Measurements from ENCODE around the gene SIX6. TPM values are rescaled to one million over a fixed set of nuclear protein-coding genes. Genes with fewer than 3 reads are reported as not detected.
A peak's percentile ranks its signal among the peaks of the same experiment; 100 is the strongest.

SIX6 gene
- total RNA-seq, 1 donor from 2014 or later, result not detected

DNA sequence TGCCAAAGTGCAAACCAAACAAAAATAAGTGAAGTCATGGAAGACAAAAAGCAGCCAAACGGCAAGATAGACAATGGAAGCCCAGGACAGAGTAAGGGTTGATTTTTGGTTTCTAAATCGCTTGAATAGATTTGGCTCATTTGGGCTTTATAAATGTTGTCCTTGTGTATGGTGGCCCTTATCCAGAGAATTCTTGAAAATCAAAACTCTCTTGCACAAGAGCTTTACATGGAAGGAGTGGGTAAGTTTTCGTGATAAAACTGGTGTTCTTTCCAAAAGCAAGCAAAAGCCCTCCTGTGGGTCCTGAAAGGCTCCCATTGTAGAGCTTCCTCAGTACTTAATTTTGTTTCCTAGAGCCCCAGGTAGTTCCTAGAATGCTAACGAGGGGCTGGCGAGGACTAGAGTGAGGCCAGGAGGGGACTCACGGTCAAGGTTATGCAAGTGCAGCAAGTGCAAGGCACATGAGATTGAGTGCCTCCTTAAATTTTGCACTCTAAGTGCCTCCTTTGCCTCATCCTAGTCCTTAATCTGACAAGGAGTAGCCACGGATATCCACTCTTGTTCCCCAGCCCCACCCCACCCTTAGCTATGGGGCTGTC lies 4.1 kb downstream of the SIX6 start:
- TF ChIP-seq POLR2A (IDR thresholded peaks at IDR 0.05), result no peak
- TF ChIP-seq, protein P1, sequence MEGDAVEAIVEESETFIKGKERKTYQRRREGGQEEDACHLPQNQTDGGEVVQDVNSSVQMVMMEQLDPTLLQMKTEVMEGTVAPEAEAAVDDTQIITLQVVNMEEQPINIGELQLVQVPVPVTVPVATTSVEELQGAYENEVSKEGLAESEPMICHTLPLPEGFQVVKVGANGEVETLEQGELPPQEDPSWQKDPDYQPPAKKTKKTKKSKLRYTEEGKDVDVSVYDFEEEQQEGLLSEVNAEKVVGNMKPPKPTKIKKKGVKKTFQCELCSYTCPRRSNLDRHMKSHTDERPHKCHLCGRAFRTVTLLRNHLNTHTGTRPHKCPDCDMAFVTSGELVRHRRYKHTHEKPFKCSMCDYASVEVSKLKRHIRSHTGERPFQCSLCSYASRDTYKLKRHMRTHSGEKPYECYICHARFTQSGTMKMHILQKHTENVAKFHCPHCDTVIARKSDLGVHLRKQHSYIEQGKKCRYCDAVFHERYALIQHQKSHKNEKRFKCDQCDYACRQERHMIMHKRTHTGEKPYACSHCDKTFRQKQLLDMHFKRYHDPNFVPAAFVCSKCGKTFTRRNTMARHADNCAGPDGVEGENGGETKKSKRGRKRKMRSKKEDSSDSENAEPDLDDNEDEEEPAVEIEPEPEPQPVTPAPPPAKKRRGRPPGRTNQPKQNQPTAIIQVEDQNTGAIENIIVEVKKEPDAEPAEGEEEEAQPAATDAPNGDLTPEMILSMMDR (IDR thresholded peaks at IDR 0.05), result no peak
- TF ChIP-seq POLR2AphosphoS5 (IDR thresholded peaks at IDR 0.05; ENCODE audit: insufficient read depth in 1 of 2, low read depth in 1 of 2), result no peak
- intact Hi-C loops (cut with DNase I), result no loop called here
- Histone ChIP-seq H3K36me3 (no peaks in the 10 kb centered on the region), H3K27ac (no peak overlapping the region), H3K4me1 (peaks cover 40% of the 10 kb centered on the region), H3K4me3 (no peak overlapping the region), H3K27me3 (peaks cover 16% of the 10 kb centered on the region), H3K9me3 (no peaks in the 10 kb centered on the region)
- DNase-seq (ENCODE audit: extremely low spot score in 2 of 2), result no peak

DNA sequence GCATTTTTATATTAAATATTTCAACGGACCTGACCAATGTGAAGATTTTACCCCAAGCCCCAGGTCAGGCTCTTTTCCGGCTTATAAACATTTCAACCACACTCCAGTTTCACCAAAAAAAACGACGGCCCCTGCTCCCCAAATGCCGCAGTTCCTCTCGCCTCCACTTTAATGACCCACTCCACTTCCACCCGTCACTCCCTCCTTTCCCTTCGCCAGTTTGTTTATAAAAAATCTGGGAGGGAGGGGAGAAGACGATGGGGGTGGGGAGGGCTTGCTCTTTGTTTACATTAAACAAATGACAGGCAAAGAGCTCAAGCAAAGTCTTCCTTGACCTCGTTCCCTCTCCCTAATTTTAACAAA lies 5.4 kb downstream of the SIX6 start:
- Histone ChIP-seq H3K27ac (no peak overlapping the region), H3K4me1 (peaks cover 34% of the 10 kb centered on the region), H3K9me3 (no peaks in the 10 kb centered on the region), H3K36me3 (no peaks in the 10 kb centered on the region), H3K27me3 (peaks cover 10% of the 10 kb centered on the region), H3K4me3 (peak overlapping the region; percentile 30 to 38)
- no peak for TF ChIP-seq POLR2AphosphoS5 (IDR thresholded peaks at IDR 0.05; ENCODE audit: insufficient read depth in 1 of 2, low read depth in 1 of 2)
- intact Hi-C loops (cut with DNase I), result no loop called here
- DNase-seq (ENCODE audit: extremely low spot score in 2 of 2), result no peak

DNA sequence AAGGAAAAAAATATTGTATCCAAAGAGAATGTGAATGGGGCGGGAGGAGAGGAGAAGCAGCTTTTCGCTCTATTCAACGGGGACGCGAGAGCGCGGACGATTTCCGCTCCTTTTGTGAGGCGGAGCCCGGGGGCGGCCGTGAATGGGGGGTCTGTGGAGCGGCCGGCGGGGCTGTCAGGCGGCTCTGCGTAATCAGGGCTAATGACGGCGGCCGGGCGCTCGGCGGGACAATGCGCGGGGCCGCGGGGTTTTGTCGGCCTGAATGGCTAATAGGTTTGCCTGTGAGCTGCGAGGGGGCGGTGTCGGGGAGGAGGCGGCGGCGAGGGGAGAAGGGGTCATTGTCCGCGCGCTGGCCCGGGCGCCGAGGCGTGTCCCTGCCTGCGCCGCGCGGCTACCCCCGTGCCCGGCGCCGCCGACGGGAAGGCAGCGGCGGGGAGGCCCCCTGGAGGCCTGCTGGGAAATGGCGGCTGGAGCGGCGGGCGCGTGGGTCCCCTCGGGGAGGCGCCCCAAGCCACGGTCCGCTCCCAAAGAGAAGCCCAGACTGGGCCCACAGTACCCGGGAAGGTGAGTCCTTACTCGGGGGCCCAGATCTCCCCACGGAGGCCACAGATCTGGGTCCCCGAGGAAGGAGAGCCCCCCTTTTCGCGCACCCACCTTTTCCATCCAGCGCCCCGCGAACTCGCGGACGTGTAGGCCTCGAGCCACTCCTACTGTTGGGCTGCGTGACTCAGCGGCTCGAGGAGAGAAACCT lies 6.0 kb downstream of the SIX6 start:
- H3K36me3 ChIP-seq, result no peaks in the 10 kb centered on the region
- DNase-seq (ENCODE audit: extremely low spot score in 2 of 2), result no peak
- intact Hi-C loops (cut with DNase I), result no loop called here
- H3K4me3 ChIP-seq, result peak overlapping the region; percentile 30 to 38
- peaks cover 30% of the 10 kb centered on the region for H3K4me1 ChIP-seq
- H3K9me3 ChIP-seq, result no peaks in the 10 kb centered on the region
- H3K27ac ChIP-seq, result no peak overlapping the region
- H3K27me3 ChIP-seq, result peaks cover 10% of the 10 kb centered on the region
- TF ChIP-seq POLR2AphosphoS5 (IDR thresholded peaks at IDR 0.05; ENCODE audit: insufficient read depth in 1 of 2, low read depth in 1 of 2) (no peak), POLR2A (IDR thresholded peaks at IDR 0.05) (no peak)
- TF ChIP-seq, protein P1 (IDR thresholded peaks at IDR 0.05), result no peak

DNA sequence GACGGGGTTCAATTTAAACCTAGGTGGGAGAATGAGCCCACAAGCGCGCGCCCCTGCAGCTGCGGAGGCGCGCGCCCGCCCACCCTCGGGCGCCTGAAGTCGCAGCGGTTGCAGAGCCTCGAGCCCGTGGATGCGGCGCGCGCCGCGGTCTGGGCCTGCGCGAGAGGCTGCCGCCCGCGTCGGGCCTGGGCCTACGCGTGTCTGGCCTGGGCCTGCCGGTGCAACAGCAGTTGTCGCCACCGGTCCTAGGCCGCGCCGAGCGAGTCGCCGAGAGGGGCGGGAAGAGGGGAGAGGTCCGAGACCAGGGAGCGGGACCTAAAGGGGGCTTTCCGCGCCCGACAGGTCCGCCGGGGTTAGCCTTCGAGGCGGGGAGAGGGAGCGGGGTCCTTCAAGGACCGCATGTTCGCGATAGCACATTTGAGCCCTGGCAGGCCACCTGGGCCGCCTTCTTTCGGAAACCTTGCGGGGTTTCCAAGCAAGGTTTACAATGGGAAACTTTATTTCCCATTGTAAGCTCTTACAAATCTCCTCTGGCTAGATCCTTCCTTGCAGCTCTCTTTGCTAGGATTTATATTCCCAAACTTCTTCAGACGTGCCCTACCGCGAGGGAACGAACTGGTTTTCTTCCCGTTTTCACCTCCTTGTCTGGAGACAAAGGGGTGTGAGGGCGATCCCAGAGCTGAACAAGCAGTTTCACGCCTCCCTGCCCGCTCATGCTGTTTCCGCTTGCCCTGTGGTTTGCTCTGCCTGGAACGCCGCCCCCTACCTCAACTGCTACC lies 6.8 kb downstream of the SIX6 start:
- no peak for TF ChIP-seq POLR2AphosphoS5 (IDR thresholded peaks at IDR 0.05; ENCODE audit: insufficient read depth in 1 of 2, low read depth in 1 of 2)
- TF ChIP-seq, protein P1 (IDR thresholded peaks at IDR 0.05), result no peak
- TF ChIP-seq POLR2A (IDR thresholded peaks at IDR 0.05), result no peak
- DNase-seq (ENCODE audit: extremely low spot score in 2 of 2), result no peak
- Histone ChIP-seq H3K4me1 (peaks cover 23% of the 10 kb centered on the region), H3K4me3 (peak overlapping the region in 1 of 2 donors; percentile 38), H3K36me3 (no peaks in the 10 kb centered on the region), H3K27ac (no peak overlapping the region), H3K27me3 (peaks cover 10% of the 10 kb centered on the region), H3K9me3 (no peaks in the 10 kb centered on the region)
- intact Hi-C loops (cut with DNase I), result no loop called here

DNA sequence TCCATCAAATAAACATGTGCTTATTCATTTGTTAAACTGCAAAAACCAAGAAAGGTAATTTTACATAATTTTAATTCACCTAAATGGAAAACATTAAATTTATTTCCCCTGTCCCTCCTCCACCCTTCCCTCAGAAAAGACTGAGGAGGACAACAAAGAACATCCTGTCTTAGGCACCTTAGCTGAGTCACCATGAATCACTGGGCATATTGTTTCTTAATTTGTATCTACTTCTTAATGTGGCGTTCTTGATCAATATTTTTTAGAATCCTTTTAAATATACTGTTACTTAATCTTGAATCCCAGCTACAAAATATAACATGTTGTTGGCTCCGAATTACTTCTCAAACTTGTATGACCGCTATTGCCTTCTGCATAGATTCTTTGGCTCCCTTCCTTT lies 23.5 kb downstream of the SIX6 start:
- Histone ChIP-seq H3K4me3 (no peak overlapping the region), H3K27me3 (no peaks in the 10 kb centered on the region), H3K36me3 (no peaks in the 10 kb centered on the region), H3K4me1 (no peaks in the 10 kb centered on the region), H3K9me3 (no peaks in the 10 kb centered on the region), H3K27ac (no peak overlapping the region)
- no peak for TF ChIP-seq POLR2A (IDR thresholded peaks at IDR 0.05)
- no peak for TF ChIP-seq POLR2AphosphoS5 (IDR thresholded peaks at IDR 0.05; ENCODE audit: insufficient read depth in 1 of 2, low read depth in 1 of 2)
- TF ChIP-seq, protein P1 (IDR thresholded peaks at IDR 0.05), result no peak
- intact Hi-C loops (cut with DNase I), result no loop called here
- no peak for DNase-seq (ENCODE audit: extremely low spot score in 2 of 2)

All from vagina (tissue), 2 donors.